ENCODE data around the gene YPEL2.

The YPEL2 gene

GRCh38 chr17:59333836-59334235, 2.4 kb downstream of the YPEL2 start:
- H3K4me3 ChIP-seq (replicated peaks; ENCODE audit: low read depth, low read length) = no peak overlapping the region
- DNase-seq (ENCODE audit: extremely low read depth, insufficient read length) = no peak
- no peaks in the 10 kb centered on the region for H3K27me3 ChIP-seq (replicated peaks; ENCODE audit: control insufficient read depth, insufficient read depth, low read length)
- H3K36me3 ChIP-seq (ENCODE audit: control insufficient read depth, insufficient read depth, low read length) = no peaks in the 10 kb centered on the region
- TF ChIP-seq CTCF (IDR thresholded peaks at IDR 0.05; ENCODE audit: insufficient read depth, low read length, poor library complexity, severe bottlenecking) = no peak

- Histone ChIP-seq H3K36me3 (ENCODE audit: control insufficient read depth, insufficient read depth, low read length) (no peaks in the 10 kb centered on the region), H3K27me3 (replicated peaks; ENCODE audit: control insufficient read depth, insufficient read depth, low read length) (no peaks in the 10 kb centered on the region), H3K4me3 (replicated peaks; ENCODE audit: low read depth, low read length) (no peak overlapping the region)
- no peak for TF ChIP-seq CTCF (IDR thresholded peaks at IDR 0.05; ENCODE audit: insufficient read depth, low read length, poor library complexity, severe bottlenecking)
- DNase-seq (ENCODE audit: extremely low read depth, insufficient read length) = no peak
Observed at GRCh38 chr17:59335685-59336084, 4.2 kb downstream of the YPEL2 start.

- no peak for DNase-seq (ENCODE audit: extremely low read depth, insufficient read length)
- Histone ChIP-seq H3K4me3 (replicated peaks; ENCODE audit: low read depth, low read length) (no peak overlapping the region), H3K27me3 (replicated peaks; ENCODE audit: control insufficient read depth, insufficient read depth, low read length) (no peaks in the 10 kb centered on the region), H3K36me3 (ENCODE audit: control insufficient read depth, insufficient read depth, low read length) (no peaks in the 10 kb centered on the region)
- no peak for TF ChIP-seq CTCF (IDR thresholded peaks at IDR 0.05; ENCODE audit: insufficient read depth, low read length, poor library complexity, severe bottlenecking)
Observed at GRCh38 chr17:59337741-59338299, 6.4 kb downstream of the YPEL2 start.

- Histone ChIP-seq H3K27me3 (replicated peaks; ENCODE audit: control insufficient read depth, insufficient read depth, low read length) (no peaks in the 10 kb centered on the region), H3K4me3 (replicated peaks; ENCODE audit: low read depth, low read length) (no peak overlapping the region), H3K36me3 (ENCODE audit: control insufficient read depth, insufficient read depth, low read length) (no peaks in the 10 kb centered on the region)
- TF ChIP-seq CTCF (IDR thresholded peaks at IDR 0.05; ENCODE audit: insufficient read depth, low read length, poor library complexity, severe bottlenecking) = no peak
- no peak for DNase-seq (ENCODE audit: extremely low read depth, insufficient read length)
Observed at GRCh38 chr17:59338498-59338897, 7.0 kb downstream of the YPEL2 start.

GRCh38 chr17:59341922-59342321, 10.5 kb downstream of the YPEL2 start:
- Histone ChIP-seq H3K27me3 (replicated peaks; ENCODE audit: control insufficient read depth, insufficient read depth, low read length) (no peaks in the 10 kb centered on the region), H3K36me3 (ENCODE audit: control insufficient read depth, insufficient read depth, low read length) (no peaks in the 10 kb centered on the region), H3K4me3 (replicated peaks; ENCODE audit: low read depth, low read length) (no peak overlapping the region)
- no peak for DNase-seq (ENCODE audit: extremely low read depth, insufficient read length)
- TF ChIP-seq CTCF (IDR thresholded peaks at IDR 0.05; ENCODE audit: insufficient read depth, low read length, poor library complexity, severe bottlenecking) = no peak

- no peak for DNase-seq (ENCODE audit: extremely low read depth, insufficient read length)
- Histone ChIP-seq H3K27me3 (replicated peaks; ENCODE audit: control insufficient read depth, insufficient read depth, low read length) (no peaks in the 10 kb centered on the region), H3K36me3 (ENCODE audit: control insufficient read depth, insufficient read depth, low read length) (no peaks in the 10 kb centered on the region), H3K4me3 (replicated peaks; ENCODE audit: low read depth, low read length) (no peak overlapping the region)
- no peak for TF ChIP-seq CTCF (IDR thresholded peaks at IDR 0.05; ENCODE audit: insufficient read depth, low read length, poor library complexity, severe bottlenecking)
Observed at GRCh38 chr17:59342681-59343131, 11.3 kb downstream of the YPEL2 start.
